ENCODE measurements around the gene SSR1.
"Not testable (repeated sequence)": the region's sequence is repeated elsewhere in the genome, so short reads cannot be mapped to it uniquely, and the experiment has no call there.

Gene SSR1

DNA sequence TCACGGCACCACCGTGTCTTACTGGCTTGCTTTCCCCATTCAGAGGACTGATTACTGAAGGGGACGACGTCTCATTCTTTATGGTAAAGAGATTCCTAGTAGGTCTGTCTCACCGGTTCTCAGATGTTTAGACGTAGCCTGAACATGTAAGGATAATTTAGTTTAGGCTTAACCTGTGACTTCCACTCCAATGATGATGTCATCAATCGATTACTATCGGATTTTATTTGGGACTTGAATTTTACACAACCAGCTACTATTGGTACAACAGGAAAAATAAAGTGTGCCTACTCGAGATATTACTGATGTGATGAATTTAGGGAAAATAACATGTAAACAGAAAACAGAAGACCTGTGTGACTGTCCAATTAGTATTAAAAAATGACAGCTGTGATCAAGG, 4.5 kb upstream of the SSR1 start:
- DNase-seq (ENCODE audit: low spot score), result no peak

DNA sequence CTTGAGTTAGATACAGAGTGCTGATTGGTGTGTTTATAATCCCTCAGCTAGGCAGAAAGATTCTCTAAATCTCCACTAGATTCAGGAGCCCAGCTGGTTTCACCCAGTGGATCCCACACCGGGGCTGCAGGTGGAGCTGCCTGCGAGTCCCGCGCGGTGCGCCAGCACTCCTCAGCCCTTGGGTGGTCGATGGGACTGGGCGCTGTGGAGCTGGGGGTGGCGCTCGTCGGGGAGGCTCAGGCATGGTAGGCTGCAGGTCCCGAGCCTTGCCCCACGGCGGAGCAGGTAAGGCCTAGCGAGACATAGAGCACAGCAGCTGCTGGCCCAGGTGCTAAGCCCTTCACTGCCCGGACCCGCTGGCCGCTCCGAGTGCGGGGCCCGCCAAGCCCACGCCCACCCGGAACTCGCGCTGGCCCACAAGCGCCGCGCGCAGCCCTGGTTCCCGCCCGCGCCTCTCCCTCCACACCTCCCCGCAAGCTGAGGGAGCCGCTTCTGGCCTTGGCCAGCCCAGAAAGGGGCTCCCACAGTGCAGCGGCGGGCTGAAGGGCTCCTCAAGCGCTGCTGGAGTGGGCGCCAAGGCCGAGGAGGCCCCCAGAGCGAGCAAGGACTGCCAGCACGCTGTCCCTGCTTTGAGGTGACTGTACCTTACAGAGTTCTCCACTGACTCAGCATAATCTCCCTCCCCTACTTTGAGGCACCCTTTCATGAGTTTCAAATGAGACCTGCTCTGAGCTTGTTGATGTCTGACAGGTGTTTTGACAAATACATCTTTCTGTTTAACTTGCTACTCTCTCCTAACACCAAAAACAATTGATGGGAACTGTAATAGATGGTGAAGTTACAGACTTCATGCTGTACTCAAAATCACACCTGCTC, 3.9 kb upstream of the SSR1 start:
- DNase-seq (ENCODE audit: low spot score), result no peak

DNA sequence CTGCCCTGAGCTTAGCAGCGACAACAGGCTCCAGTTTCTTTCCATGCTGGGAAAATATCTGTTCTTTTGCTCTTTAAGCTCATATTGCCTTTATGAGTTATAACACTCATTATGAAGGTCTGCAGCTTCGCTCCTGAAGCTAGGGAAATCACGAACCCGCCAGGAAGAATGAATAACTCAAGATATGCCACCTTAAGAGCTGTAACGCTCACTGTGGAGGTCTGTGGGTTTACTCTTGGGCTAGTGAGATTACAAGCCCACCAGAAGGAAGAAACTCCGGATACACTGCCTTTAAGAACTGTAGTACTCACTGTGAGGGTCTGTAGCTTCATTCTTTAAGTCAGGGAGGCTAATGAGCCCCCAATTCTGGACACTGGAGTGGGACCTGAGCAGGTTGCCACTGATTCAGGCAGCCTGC, 3.0 kb upstream of the SSR1 start:
- DNase-seq (ENCODE audit: low spot score), result no peak

DNA sequence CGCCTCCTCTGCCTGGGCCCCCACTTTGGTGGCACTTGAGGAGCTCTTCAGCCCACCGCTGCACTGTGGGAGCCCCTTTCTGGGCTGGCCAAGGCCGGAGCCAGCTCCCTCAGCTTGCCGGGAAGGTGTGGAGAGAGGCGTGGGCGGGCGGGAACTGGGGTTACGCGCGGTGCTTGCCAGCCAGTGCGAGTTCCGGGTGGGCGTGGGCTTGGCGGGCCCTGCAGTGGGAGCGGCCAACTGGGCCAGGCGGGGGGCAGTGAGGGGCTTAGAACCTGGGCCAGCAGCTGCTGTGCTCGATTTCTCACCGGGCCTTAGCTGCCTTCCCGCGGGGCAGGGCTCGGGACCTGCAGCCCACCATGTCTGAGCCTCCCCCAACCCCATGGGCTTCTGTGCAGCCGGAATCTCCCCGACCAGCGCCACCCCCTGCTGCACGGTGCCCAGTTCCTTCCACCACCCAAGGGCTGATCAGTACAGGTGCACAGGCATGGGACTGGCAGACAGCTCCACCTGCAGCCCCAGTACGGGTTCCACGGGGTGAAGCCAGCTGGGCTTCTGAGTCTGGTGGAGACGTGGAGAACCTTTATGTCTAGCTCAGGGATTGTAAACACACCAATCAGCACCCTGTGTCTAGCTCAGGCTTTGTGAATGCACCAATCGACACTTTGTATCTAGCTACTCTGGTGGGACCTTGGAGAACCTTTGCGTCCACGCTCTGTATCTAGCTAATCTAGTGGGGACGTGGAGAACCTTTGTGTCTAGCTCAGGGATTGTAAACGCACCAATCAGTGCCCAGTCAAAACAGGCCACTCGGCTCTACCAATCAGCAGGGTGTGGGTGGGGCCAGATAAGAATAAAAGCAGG, 2.3 kb upstream of the SSR1 start:
- not testable (repeated sequence) for DNase-seq (ENCODE audit: low spot score)

DNA sequence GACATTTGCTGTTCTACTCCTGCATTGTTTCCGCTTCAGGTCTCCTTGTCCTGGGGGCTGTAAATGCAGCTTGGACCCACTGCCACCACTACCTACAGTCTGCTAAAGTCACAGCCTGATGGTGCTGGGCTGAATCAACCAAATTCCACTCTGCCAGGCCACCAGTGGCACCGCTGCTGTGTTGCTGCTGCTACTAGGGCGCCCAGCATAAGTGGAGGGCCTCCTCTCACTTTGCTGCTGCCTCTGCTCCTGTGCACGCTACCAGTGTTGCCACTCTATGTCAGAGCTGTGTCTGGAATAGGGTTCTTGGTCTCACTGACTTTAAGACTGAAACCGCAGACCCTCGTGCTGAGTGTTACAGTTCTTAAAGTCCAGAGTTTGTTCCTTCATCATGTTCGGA, 1.4 kb upstream of the SSR1 start:
- DNase-seq (ENCODE audit: low spot score), result no peak

DNA sequence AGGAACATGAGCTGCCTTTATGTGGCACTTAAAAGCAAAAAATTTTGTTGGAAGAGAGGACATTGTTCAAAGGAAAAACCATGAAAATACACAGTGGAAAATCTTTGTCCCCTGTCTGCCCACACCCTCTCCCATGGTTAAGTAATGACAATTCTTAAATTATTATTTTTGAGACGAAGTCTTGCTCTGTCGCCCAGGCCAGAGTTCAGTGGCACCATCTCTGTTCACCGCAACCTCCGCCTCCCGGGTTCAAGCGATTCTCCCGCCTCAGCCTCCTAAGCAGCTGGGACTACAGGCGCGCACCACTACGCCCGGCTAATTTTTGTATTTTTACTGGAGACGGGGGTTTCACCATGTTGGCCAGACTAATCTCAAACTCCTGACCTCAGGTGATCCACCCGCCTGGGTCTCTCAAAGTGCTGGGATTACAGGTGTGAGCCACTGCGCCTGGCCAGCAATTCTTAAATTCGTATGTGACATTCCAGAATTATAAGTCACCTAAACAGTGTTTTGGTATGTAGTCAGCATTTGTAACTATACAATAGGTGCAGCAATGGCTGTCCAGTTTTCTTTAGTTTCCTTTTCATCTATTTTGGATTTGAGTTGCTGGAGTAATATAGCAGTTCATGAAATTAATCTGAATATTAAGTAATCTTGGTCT, 636 bp upstream of the SSR1 start:
- no peak for DNase-seq (ENCODE audit: low spot score)

DNA sequence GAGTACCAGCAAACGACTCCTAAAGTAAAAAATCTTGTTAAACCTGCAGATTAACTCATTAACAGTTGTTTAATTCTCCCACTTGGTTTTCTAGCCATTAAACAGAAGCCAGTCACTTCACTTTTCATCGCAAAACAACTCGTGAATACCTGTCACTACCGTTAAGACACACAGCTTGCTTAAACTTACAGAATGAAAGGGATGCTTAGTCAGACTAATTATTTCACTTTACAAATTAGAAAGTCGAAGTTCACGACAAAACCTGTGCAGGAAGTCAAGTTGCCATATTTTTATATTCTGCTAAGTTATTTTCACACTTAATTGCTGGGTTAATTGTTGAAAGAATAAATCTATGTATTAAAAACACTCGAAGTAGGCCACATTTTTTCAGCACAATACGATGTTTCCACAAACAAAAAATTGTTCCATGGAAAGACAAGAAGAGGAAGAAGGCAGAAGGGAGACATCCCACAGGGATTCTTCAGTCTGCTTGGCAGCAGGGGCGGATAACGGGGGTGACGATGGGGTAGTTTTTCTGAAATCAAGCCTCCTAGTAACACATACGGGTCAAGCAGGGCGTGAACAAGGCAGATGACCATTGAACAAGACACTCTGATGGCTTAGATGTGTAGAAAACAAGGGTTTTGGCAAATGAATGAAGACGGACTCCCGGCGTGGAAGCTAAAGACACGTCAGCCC, 933 bp downstream of the SSR1 start:
- no peak for DNase-seq (ENCODE audit: low spot score)

DNA sequence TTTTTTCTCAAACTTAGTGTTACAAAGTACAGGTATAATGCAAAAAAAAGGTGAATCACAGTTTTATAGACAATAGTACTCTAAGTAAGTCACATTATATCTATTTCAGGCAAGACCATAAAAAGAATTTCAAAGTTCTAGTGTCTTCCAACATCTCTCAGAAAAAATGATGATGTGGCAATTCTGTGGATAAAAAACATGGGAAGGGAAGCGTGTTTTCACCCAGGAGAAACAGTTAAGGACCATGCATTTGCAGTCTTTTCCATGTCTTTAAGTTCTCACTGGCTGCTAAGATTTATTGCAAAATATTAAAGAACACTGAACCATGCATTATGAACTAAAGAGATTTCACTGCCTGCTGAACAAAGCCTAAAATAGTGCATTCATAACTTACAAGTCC, 1.8 kb downstream of the SSR1 start:
- no peak for DNase-seq (ENCODE audit: low spot score)

DNA sequence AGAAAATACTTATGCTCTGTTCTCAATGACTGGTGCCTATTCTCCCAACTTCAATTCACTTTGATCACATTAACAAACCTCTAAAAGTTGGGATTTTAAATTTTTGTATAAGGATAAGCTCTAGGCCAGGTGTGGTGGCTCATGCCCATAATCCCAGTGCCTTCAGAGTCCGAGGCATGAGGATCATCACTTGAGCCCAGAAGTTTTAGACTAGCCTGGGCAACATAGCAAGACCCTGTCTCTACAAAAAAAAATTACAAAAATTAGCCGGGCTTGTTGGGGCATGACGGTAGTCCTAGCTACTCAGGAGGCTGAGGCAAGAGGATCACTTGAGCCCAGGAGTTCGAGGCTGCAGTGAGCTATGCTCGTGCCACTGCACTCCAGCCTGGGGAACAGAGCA, 3.9 kb downstream of the SSR1 start:
- no peak for DNase-seq (ENCODE audit: low spot score)

DNA sequence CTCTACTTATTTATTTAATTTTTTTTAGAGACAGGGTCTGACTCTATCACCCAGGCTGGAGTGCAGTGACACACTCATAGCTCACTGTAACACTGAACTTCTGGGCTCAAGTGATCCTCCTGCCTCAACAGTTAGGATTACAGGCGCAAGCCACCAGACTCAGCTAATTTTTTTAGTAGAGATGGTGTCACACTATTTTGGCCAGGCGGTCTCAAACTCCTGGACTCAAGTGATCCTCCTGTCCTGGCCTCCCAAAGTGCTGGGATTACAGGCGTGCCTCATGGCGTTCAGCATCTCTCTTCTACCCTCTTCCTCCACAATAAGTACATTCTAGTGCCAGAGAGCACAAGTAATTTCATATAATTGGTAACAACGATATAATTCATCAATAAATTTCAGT, 5.5 kb downstream of the SSR1 start:
- no peak for DNase-seq (ENCODE audit: low spot score)

DNA sequence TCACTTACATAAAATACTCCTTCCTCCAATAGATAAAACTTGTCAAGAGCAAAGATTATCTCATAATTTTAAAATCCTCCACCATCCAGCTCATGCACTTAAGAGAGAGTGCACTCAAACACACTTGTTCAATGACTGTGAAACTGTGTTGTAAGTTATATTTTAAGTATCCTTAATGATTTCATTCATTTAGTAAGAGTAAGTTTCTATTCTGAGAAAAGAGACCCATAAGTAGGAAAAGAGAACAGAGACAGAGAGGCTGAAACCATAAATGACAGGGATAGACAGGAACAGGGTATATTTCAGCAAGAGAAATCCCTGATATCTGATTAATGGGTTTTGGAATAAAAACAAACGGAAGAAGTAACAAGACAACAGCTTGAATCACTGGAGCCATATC, 8.2 kb downstream of the SSR1 start:
- no peak for DNase-seq (ENCODE audit: low spot score)

DNA sequence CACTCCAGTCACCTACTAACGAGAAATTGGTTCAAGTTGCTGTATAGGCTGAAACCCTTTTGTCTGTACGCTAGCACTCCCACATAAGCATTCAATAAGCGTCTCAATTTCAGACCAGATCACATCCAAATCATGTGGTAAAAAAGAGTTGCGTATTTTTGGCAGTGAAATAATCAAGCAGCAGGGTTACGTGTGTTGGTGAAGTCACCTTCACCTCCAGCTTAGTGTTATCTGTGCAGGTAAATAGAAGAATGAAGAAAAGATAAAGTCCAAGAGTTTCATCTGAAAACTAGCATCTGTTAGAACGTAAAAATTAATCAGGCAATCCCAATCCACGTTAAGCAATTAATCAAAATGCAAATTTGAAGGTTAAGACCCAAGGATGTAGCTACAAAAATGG, 11.3 kb downstream of the SSR1 start:
- no peak for DNase-seq (ENCODE audit: low spot score)

DNA sequence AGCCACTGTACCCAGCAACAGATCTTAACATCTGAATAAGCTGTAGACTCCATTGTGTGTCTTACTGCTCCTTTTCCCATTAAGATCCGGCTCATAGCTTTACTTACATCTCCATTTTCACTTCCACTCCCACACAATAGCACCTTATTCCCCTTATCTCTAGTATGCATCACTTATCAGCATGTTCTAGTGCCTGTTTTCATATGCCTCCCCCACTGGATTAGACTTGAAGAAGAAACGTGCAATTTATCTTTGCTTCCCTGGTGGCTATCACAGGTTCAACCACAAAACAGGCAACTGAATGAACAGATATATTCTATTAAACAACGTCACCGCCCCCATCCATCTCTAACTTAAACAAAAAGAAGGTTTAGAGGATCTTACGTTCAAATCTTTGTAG, 12.1 kb downstream of the SSR1 start:
- DNase-seq (ENCODE audit: low spot score), result no peak

DNA sequence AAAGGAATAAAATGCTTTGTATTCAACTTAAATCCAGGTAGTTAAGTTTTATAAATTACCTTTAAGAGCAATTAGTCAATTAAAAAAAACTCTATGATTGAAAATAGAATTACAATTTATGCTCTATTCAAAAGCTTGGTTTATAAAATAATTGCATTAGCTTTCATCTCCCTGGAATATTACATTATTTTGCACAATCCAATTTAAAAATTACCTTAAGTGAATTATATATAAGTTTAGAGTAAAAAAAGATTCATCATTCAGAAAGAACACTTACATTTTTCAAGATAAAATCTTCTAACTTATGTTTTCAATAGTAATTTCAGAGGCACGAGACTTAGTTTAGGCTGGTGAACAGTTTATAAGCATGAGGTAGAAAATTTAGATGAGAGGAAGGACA, 14.9 kb downstream of the SSR1 start:
- DNase-seq (ENCODE audit: low spot score), result no peak

DNA sequence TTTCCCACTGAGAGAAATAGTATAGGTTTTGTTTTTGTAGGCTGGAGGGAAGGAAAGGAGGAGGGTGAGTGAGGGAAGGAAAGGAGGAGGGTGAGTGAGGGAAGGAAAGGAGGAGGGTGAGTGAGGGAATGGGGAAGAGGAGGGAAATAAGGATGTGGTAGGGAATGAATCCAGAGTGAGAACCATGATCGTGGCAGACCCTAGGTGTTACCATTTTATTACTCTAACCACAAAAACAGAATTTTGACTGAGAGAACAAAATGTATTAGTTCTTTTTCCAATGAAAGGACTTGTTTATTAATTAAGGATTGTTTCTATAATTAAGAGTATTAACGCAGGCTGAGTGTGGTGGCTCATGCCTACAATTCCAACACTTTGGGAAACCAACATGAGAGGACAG, 16.4 kb downstream of the SSR1 start:
- no peak for DNase-seq (ENCODE audit: low spot score)

DNA sequence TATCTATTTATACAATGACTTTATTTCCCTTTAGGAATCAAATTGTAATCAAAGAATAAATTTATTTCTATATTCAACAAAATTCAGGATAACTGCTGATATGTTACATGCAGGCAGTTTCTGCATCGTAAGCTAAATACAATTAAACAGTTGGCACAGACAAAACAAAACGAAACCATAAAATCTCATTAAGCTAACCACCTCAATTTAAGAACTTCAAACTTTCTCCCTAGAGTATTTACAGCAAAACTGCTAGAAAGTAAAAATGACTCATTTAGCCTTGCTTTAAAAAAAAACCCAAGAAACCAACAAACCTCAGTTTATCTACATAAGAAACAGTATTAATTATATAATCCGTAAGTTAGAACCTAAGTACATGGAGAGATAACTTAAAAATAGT, 17.1 kb downstream of the SSR1 start:
- no peak for DNase-seq (ENCODE audit: low spot score)

DNA sequence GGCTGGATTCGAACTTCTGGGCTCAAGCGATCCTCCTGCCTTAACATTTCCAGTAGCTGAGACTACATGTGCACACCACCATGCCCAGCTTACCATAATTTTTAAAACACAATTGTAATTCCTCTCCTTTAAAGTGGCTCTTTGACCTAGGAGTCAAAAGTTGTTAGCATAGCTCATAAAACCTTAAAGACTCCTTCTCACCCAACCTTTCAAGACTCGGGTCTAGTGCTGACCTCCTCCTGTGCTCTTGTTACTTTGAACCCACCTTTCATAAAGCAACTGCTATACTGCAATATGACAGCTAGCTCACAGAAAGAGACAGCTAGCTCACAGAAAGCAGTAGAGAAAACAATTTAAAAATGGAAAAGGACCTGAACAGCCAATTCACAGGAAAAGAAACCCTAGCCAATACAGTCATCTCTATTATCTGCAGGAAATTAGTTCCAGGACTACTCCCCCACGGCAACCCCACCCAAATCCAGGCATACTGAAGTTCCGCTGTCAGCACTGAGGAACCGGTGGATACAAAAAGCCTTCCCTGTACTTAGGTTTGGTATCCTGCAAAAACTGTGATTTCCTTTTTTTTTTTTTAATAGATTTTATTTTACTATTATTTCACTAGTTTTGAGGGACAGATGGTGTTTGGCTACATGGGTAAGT, 20.3 kb downstream of the SSR1 start:
- no peak for DNase-seq (ENCODE audit: low spot score)

DNA sequence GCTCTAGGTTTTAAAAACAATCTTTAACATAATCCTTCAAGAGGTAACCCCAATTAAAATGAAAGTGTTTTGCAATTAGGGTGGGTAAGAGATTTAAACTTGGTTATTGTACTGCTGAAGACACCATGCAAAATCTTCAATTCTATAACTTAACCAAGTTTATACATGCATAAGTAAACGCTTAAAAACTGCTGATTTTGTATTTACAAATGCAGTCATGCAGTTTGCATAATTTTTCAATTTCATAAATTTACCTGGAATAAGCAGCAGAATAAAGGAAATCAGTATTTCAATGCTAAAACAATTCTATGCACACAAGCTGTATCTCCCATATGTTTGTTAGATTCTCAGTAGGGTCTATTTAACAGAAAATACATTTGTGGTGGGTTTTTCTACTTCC, 22.9 kb downstream of the SSR1 start:
- DNase-seq (ENCODE audit: low spot score), result no peak

DNA sequence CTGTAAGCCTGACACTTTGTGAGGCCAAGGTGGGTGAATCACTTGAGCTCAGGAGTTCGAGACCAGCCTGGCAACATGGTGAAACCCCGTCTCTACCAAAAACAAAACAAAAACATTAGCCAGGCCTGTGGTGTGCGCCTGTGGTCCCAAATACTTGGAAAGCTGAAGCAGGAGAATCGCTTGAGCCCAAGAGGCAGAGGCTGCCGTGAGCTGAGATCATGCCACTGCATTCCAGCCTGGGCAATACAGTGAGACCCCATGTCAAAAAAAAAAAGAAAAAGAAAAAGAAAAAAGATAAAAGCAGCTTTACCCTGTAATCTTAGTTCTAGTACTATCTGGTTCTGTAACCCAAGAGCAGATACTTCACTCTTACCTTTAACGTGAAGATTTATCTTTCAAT, 27.6 kb downstream of the SSR1 start:
- DNase-seq (ENCODE audit: low spot score), result no peak

DNA sequence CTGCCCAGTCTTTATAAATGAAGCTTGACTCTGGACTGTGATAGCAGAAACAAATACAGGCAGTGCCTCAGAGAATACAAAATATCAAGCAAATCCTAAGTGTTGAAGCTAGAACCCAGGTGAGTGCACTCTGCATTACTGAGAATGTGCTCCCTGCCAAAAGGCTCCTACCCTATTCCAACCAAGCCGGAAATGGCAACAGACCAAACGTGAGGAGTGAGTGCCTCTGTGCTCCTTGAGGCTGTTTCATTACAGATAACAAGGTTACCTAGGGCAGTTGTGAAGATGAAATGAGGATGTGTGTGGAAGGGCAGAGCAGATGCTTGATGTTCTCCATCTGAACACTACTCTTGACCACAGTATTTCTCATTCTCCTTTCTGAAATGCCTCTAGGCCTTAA, 29.3 kb downstream of the SSR1 start:
- no peak for DNase-seq (ENCODE audit: low spot score)

DNA sequence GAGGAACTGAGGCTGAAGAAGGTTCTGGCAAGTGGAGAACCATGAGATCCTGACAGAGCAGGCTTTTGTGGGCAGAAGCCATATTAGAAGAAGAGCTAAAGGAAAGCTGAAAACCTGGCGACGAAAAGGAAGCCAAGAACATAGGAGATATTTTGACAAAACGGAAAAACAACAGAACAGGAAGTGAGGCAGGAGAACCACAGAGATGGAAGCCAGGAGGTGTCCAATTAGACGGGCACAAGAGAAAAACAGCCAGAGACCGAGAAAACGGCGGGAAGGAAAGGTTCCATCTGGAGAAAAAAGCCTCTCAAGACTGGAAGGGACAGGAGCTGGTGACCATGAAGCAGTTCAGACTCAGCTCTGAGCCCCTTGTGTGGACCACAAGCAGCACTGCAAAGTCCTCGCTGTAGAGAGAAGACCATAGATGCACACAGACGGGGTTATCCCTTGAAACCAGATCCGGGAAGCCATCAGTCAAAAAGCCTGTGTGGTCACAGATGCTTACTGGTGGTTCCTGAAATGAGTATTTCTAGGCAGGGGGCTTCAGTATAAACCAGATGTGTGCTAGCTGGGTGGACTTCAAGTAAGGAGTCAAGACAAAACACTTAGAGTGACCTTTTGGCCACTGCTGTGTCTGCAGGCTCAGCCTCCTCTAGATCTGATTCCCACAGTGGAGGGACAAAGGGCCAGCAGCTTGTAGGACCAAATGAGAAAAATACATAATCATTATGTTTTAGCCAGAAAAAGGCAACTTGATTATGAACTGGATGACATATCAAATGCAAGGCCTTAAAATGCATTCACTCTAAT, 30.7 kb downstream of the SSR1 start:
- no peak for DNase-seq (ENCODE audit: low spot score)

Measured in D341Med (cell line).